HG02763 (cell line): ENCODE measurements around the gene BMERB1.
"Not testable (repeated sequence)": the region's sequence is repeated elsewhere in the genome, so short reads cannot be mapped to it uniquely, and the experiment has no call there.

Experiments
- ATAC-seq: cut with Tn5 transposase; IDR thresholded peaks from one replicate; pipeline ENCODE4 v1.9.1; 2021; ENCODE audit warnings: mild to moderate bottlenecking, moderate library complexity; ENCODE audit not compliant: unreplicated experiment

The BMERB1 gene

GRCh38 chr16:15422222-15422621, 12.2 kb upstream of the BMERB1 start:
- no peak for ATAC-seq

- ATAC-seq: no peak
Observed at GRCh38 chr16:15425861-15426260, 8.5 kb upstream of the BMERB1 start.

- no peak for ATAC-seq
Observed at GRCh38 chr16:15426796-15427195, 7.6 kb upstream of the BMERB1 start.

- no peak for ATAC-seq
Observed at GRCh38 chr16:15427648-15428239, 6.6 kb upstream of the BMERB1 start.

GRCh38 chr16:15430884-15431283, 3.5 kb upstream of the BMERB1 start:
- not testable (repeated sequence) for ATAC-seq

- no peak for ATAC-seq
Observed at GRCh38 chr16:15434079-15434424, 336 bp upstream of the BMERB1 start.

GRCh38 chr16:15435216-15435864, 952 bp downstream of the BMERB1 start:
- ATAC-seq: no peak

GRCh38 chr16:15439102-15439501, 4.7 kb downstream of the BMERB1 start:
- no peak for ATAC-seq

GRCh38 chr16:15439521-15439920, 5.1 kb downstream of the BMERB1 start:
- no peak for ATAC-seq

GRCh38 chr16:15440852-15441251, 6.5 kb downstream of the BMERB1 start:
- ATAC-seq: no peak

- ATAC-seq: not testable (repeated sequence)
Observed at GRCh38 chr16:15442140-15442539, 7.8 kb downstream of the BMERB1 start.

GRCh38 chr16:15443753-15444152, 9.4 kb downstream of the BMERB1 start:
- ATAC-seq: no peak

GRCh38 chr16:15444264-15444663, 9.9 kb downstream of the BMERB1 start:
- no peak for ATAC-seq

GRCh38 chr16:15445450-15445849, 11.1 kb downstream of the BMERB1 start:
- no peak for ATAC-seq

GRCh38 chr16:15446901-15447300, 12.5 kb downstream of the BMERB1 start:
- ATAC-seq: no peak

GRCh38 chr16:15450624-15451023, 16.2 kb downstream of the BMERB1 start:
- no peak for ATAC-seq

GRCh38 chr16:15451098-15451731, 16.8 kb downstream of the BMERB1 start:
- no peak for ATAC-seq

GRCh38 chr16:15452246-15452855, 18.0 kb downstream of the BMERB1 start:
- no peak for ATAC-seq

GRCh38 chr16:15453296-15453695, 18.9 kb downstream of the BMERB1 start:
- ATAC-seq: not testable (repeated sequence)

- ATAC-seq: not testable (repeated sequence)
Observed at GRCh38 chr16:15454933-15455332, 20.5 kb downstream of the BMERB1 start.

- no peak for ATAC-seq
Observed at GRCh38 chr16:15457400-15457799, 23.0 kb downstream of the BMERB1 start.

- ATAC-seq: no peak
Observed at GRCh38 chr16:15457958-15458357, 23.6 kb downstream of the BMERB1 start.
